Mesothelial cell of epicardium (in vitro differentiated cells): ENCODE data around the gene TMEM151A. TPM values are rescaled to one million over a fixed set of nuclear protein-coding genes. Genes with fewer than 3 reads are reported as not detected.
A peak's percentile ranks its signal among the peaks of the same experiment; 100 is the strongest.
"Not testable (repeated sequence)": the region's sequence is repeated elsewhere in the genome, so short reads cannot be mapped to it uniquely, and the experiment has no call there.

Source experiments
- DNase-seq, 2 experiments: peaks; one replicate each; pipeline ENCODE4 v3.0.0; 2021; ENCODE audit warnings: low spot score in 2 of 2; ENCODE audit not compliant: unreplicated experiment in 2 of 2
- H3K27ac Mint-ChIP-seq: 2 replicates; pipeline ENCODE4 v1.8.0; 2021; ENCODE audit warnings: mixed read lengths
- H3K27me3 Mint-ChIP-seq: 2 replicates; pipeline ENCODE4 v1.8.0; 2021; ENCODE audit warnings: low read depth, mixed read lengths
- H3K36me3 Mint-ChIP-seq: 2 replicates; pipeline ENCODE4 v1.8.0; 2021; ENCODE audit warnings: mixed read lengths
- H3K4me1 Mint-ChIP-seq: 2 replicates; pipeline ENCODE4 v1.8.0; 2021; ENCODE audit warnings: mixed read lengths
- H3K4me3 Mint-ChIP-seq: 2 replicates; pipeline ENCODE4 v1.8.0; 2021; ENCODE audit warnings: mild to moderate bottlenecking, moderate library complexity, mixed read lengths
- H3K9me3 Mint-ChIP-seq: 2 replicates; pipeline ENCODE4 v1.8.0; 2021; ENCODE audit warnings: mixed read lengths
- CTCF ChIP-seq: fragments of 200-600 bp; sonication (generic); IDR thresholded peaks from one replicate; pipeline ENCODE4 v1.5.0; 2021; ENCODE audit warnings: antibody characterized with exemption; ENCODE audit not compliant: unreplicated experiment
- total RNA-seq: library from RNA; stranded (reverse); gene quantifications from 3 replicates; pipeline ENCODE4 v1.2.1, GENCODE V29; 2021

The TMEM151A gene
- total RNA-seq, 1 donor from 2014 or later = 1.3 TPM

DNA sequence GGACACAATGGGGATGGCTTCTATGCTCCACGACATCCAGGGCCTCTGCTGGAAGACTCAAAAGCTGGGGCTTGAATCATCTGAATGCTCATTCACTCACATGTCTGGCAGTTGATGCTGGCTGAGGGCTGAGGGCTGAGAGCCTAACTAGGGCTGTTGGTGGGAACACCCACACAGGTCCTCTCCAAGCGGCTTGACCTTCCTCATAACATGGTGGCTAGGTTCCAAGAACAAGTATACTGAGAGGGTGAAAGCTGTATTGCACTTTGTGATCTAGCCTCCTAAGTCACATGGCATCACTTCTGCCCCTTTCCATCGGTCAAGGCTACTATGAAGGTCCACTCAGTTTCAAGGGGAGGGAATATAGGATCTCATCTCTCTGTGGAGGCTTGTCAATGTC, 7.5 kb downstream of the TMEM151A start:
- no peak overlapping the region for H3K27ac Mint-ChIP-seq
- H3K9me3 Mint-ChIP-seq = no peaks in the 10 kb centered on the region
- H3K4me1 Mint-ChIP-seq = no peaks in the 10 kb centered on the region
- H3K36me3 Mint-ChIP-seq = no peaks in the 10 kb centered on the region
- H3K27me3 Mint-ChIP-seq = peaks cover 24% of the 10 kb centered on the region
- TF ChIP-seq CTCF = no peak
- DNase-seq = no peak
- no peak overlapping the region for H3K4me3 Mint-ChIP-seq

GRCh38 chr11:66302656-66303055, 11.0 kb downstream of the TMEM151A start:
- Mint-ChIP-seq H3K27ac (no peak overlapping the region), H3K4me3 (no peak overlapping the region), H3K4me1 (no peaks in the 10 kb centered on the region), H3K9me3 (no peaks in the 10 kb centered on the region), H3K36me3 (no peaks in the 10 kb centered on the region), H3K27me3 (peaks cover 13% of the 10 kb centered on the region)
- DNase-seq = no peak
- TF ChIP-seq CTCF = no peak

GRCh38 chr11:66309475-66309874, 17.8 kb downstream of the TMEM151A start:
- Mint-ChIP-seq H3K4me1 (peaks cover 11% of the 10 kb centered on the region), H3K27ac (no peak overlapping the region), H3K27me3 (peaks cover 9% of the 10 kb centered on the region), H3K4me3 (no peak overlapping the region), H3K9me3 (no peaks in the 10 kb centered on the region), H3K36me3 (no peaks in the 10 kb centered on the region)
- no peak for TF ChIP-seq CTCF
- no peak for DNase-seq

DNA sequence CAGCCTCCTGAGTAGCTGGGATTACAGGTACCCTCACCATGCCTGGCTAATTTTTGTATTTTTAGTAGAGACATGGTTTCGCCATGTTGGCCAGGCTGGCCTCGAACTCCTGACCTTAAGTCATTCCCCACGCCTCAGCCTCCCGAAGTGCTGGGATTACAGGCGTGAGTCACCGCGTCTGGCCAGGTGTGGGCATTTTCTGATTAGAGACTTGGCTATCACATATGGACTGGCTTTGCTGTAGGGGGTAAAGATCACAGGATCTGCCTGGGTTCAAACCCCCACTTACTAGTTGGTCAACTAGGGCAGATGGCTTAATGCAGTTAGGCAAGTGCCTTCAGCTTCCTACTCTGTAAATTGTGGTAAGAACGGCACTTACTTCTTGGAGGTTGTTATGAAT, 18.6 kb downstream of the TMEM151A start:
- no peak for TF ChIP-seq CTCF
- Mint-ChIP-seq H3K27me3 (peaks cover 5% of the 10 kb centered on the region), H3K27ac (no peak overlapping the region), H3K9me3 (no peaks in the 10 kb centered on the region), H3K4me3 (no peak overlapping the region), H3K36me3 (no peaks in the 10 kb centered on the region), H3K4me1 (peaks cover 18% of the 10 kb centered on the region)
- no peak for DNase-seq

GRCh38 chr11:66310803-66311440, 19.2 kb downstream of the TMEM151A start:
- H3K27ac Mint-ChIP-seq, H3K9me3 Mint-ChIP-seq, H3K27me3 Mint-ChIP-seq, H3K36me3 Mint-ChIP-seq, DNase-seq, H3K4me3 Mint-ChIP-seq: not testable (repeated sequence)
- H3K4me1 Mint-ChIP-seq = peaks cover 24% of the 10 kb centered on the region

DNA sequence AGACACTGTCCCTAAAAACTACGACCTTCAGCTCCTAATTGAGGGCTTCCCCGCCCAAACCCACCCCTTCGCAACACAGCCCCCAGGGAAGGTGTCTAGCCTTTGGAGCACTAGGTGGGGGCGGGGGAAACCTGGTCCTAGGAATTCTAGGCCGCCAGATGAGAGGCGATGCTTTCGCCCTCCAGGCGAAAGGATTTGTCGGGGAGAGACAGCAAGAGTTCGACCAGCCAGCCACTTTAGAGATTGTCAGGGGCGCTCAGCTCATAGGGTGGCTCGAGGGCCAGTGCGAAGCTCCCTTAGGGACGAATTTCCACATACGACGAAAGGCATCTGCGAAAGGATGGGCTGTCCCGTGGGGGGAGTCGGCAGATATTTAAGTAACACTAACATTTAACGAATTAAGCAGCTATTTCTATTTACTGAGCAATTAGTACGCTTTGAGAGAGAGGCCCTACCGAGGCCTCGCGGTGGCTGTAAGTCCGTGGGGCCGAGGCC, 19.8 kb downstream of the TMEM151A start:
- no peak for DNase-seq
- peaks cover 5% of the 10 kb centered on the region for H3K27me3 Mint-ChIP-seq

More for the DNA sequence above, 19.8 kb downstream of the TMEM151A start:
- Mint-ChIP-seq H3K27ac (peak overlapping the region; percentile 98), H3K36me3 (no peaks in the 10 kb centered on the region), H3K4me1 (peaks cover 28% of the 10 kb centered on the region), H3K4me3 (peak overlapping the region; percentile 84), H3K9me3 (no peaks in the 10 kb centered on the region)
- peak; percentile 73 for TF ChIP-seq CTCF
